Activated CD4-positive, CD25-positive, alpha-beta regulatory T cell treated with anti-CD3 and anti-CD28 coated beads, Interleukin-2, amount 50 U/mL, for 72 hours (primary cell): ENCODE results near the gene CACFD1.

Source experiments
- DNase-seq: peaks from one replicate; pipeline ENCODE4 v3.0.0; 2021

Gene CACFD1

GRCh38 chr9:133467101-133467500, 7.3 kb downstream of the CACFD1 start:
- no peak for DNase-seq

- no peak for DNase-seq
Observed at GRCh38 chr9:133468374-133468773, 8.6 kb downstream of the CACFD1 start.

DNA sequence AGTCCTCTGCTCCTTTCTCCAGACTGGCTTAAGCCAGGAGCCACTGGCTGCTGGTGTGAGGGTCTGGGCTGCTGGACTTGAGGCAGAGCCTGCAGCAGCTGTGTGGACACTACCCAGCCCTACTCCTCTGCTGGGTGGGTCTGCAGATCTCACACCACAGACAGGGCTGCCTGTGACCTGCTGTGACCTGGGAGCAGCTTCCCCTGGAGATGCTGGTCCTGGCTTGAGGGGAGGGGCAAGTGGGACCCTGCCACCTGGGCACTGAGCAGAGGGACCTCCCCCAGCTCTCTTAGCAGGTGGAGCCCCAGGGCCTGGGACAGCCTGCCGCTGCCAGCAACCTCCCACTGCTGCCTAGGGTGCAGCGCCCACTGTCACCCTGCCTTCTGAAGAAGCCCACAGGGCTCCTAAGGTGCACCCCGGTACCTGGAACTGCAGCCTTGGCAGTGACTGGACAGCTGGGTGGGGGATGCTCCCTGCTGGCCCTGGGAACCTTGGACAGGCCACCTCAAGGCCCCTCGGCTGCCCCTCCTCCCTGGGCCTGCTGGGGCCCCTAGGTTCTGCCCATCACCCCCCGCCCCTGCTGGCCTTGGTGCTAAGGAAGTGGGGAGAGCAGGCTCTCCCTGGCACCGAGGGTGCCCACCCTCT, 9.1 kb downstream of the CACFD1 start:
- no peak for DNase-seq

DNA sequence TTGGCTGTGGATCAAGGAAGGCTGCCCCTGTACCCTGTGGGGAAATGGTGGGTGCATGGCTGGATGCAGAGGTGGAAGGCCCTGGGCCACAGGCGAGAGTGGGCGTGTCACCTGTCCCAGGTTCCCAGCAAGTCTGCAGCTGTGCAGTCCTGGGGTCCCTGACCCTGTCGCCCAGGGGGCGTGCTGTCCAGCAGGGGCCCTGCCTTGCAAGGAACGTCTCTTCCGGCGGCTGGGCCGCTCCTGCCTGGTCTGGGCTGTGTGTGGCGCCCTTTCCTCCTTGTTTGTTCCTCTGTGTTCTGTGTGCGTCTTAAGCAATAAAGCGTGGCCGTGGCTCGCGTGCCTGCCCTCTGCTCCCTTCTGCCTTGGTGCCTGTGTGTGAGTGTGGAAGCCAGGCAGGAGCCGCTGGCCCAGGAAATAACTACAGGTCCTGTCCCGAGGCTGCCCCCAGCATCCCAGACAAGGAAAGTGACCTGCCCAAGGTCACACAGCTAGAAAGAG, 10.7 kb downstream of the CACFD1 start:
- DNase-seq = no peak

GRCh38 chr9:133470988-133471387, 11.2 kb downstream of the CACFD1 start:
- DNase-seq = no peak

DNA sequence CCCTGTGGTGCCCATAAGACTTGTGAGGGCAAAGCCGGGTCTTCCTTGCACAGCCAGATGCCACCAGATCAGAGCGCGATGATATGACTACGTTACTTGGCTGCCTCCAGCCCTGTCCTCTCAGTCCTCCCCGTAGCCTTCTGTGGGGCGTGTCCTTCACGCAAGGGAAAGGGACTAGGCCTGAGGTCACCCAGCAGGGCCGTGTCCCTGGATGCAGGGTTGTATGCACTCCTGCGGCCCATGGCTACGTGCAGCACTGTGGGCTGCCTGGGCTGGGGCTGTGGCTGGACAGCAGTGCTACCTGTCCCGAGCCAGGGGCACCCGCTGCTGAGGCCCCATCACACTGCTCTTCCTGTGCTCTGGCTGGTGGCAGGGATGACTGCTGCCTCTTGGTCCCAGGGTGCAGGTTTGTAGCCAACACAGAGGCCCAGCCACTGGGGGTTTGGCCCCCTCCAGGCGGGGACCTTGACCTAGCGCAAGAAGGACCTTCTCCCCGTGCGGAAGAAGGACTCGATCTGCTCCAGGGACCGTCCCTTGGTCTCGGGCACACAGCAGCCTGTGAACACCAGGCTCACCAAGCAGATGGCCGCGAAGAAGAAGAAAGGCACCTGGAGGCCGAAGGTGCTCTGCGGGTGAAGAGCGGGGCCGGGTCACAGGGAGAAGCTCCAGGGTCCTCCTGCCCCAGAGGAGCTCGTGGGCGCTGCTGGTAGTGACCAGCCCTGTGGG, 11.9 kb downstream of the CACFD1 start:
- DNase-seq = no peak

- DNase-seq = no peak
Observed at GRCh38 chr9:133472277-133472645, 12.5 kb downstream of the CACFD1 start.

DNA sequence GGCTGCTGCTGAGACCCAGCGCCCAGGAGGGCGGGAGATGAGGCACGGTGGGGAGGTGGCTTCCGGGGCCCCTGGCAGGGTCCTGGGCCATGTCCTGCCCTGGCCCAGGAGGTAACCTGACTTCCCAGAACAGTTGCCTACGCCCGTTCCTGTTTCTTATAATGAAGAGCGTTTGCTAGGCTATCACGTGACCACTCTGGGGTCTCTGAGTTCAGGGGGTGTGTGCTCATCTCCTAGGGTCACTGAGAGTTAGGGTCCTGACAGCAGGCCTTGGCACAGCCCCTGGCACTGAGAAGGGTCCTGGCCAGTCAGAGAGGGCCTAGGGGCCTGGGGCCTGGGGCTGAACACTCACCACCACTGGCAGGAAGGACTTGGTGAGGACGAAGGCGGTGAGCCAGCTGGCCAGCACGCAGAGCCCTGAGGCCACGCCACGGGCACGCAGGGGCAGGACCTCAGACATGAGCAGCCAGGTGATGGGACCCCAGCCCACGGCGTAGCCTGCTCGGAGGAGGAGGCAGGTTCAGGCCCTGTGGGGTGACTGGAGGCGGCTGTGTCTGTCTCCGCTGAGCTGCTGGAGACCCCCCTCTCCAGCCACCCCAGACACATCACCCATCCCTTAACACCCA, 13.1 kb downstream of the CACFD1 start:
- no peak for DNase-seq

DNA sequence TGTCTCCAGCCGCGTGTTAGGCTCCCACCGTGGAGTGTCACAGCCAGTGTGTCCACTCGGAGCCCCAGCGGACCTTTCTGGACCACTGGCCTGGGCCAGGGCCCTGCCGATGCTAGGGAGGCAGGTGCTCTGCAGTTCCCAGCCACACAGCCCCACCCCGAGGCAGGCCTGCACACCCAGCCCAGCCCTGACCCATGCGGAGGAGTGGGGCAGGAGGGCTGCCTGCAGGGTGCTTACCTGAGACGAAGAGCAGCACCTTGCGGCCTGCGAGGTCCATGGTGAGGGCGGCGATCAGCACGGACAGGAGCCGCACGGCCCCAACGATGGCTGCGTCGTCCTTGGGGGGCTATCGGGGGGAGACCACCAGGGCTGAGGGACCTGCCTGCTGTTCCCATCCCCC, 14.0 kb downstream of the CACFD1 start:
- DNase-seq = no peak

DNA sequence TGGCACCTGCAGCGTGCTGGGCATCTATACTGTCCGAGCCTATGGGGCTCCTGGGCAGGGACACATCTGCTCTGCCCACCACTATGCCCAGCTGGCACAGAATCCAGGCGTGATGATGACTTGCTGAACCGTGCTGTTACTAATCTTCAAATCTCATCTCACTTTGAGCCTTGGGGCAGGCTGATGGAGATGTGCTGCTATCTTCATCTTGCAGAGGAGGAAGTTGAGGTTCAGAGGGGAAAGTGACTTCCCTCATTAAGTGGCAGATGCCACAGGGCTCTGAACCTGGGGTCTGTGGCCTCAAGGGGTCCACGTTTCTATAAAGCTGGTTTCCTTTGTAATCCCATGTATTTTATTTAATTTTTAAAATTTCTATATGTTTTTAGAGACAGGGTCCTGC, 14.4 kb downstream of the CACFD1 start:
- no peak for DNase-seq

- no peak for DNase-seq
Observed at GRCh38 chr9:133474853-133475252, 15.1 kb downstream of the CACFD1 start.

DNA sequence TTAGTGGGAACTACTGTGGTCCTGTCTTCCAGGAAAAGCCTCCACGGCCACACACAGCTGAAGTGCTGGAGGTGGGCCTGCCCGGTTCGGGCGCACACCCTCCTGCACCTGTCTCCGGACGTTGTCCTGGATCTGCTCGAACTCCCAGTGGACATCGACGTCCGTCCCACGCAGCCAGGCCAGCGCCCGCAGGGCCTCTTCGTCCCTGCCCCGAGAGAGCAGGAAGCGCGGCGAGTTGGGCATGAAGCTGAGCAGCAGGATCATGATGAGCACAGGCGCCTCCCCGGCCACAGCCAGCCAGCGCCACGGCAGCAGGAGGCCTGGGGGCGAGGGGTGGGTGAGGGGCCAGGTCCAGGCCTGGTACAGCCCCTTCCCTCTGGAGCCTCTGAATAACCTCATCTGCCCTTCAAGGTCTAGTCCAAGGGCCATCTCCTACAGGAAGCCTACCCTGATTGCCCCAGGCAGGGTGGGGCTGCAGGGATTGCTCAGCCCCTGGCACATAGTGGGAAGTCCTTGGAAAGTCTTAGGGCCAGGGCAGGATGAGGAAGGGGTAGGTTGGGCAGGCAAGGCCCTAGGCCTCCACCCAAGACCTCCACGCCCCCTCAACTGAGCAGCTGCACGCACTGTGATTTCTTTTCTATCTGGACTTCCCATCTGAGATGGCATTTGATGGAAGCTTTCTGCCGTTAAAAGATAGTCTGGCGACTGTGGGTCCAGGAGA, 15.7 kb downstream of the CACFD1 start:
- no peak for DNase-seq

DNA sequence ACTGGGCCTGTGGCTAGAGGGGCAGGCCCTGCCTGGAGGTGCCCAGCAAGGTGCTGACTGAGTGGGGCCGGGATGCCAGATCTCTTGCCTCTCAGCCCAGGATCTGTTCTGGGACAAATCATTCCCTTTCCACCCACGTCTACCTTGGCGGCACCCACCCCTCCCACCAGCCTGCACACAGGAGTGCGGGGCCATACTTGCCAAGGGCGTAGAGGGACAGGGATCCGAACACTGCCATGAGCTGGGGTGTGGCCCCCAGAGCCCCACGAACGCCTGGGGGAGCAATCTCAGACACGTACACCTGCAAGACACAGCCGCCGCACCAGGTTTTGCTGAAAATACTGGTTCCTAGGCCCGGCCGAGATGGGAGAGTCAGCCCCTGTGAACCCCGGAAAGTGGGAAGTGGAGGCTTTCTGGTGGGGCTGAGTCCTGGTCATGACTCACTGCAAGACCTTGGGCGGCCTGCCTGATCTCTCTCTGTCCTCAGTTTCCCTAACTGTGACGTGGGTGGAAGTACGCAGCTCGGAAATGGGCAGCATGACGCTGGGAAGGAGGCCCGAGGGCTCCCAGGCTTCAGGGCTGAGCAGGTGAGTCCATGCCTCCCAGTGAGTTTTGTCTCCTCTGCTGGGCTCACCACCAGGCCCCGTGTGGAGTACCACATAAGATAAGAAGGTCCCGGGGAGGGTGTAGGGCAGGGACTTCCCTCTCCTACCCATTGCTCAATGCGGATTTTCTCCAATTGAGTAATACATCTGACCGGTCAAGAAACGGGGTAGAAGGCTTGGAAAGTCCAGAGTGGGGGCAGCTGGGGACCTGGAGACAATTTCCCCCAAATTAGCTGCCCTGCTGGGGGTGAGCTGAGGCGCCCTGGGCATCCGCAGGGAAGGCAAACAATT, 16.5 kb downstream of the CACFD1 start:
- no peak for DNase-seq

DNA sequence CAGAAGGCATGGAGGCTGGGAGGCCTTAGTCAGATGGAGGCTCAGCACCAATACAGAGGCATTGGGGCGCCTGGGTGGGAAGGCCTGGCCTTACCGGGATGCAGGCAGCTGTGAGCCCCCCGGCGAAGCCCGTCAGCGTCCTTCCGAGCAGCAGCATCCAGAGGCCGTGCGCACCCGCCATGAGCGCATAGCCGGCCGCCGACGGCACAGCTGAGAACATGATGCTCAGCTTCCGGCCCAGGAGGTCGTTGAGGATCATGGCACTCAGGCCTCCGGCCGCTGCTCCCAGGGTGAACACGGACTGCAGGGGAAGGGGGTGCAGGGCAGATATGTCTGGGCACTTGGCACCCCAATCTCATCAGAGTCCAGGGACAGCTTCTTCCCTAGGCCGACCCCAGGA, 17.2 kb downstream of the CACFD1 start:
- no peak for DNase-seq

- no peak for DNase-seq
Observed at GRCh38 chr9:133477461-133477860, 17.7 kb downstream of the CACFD1 start.

DNA sequence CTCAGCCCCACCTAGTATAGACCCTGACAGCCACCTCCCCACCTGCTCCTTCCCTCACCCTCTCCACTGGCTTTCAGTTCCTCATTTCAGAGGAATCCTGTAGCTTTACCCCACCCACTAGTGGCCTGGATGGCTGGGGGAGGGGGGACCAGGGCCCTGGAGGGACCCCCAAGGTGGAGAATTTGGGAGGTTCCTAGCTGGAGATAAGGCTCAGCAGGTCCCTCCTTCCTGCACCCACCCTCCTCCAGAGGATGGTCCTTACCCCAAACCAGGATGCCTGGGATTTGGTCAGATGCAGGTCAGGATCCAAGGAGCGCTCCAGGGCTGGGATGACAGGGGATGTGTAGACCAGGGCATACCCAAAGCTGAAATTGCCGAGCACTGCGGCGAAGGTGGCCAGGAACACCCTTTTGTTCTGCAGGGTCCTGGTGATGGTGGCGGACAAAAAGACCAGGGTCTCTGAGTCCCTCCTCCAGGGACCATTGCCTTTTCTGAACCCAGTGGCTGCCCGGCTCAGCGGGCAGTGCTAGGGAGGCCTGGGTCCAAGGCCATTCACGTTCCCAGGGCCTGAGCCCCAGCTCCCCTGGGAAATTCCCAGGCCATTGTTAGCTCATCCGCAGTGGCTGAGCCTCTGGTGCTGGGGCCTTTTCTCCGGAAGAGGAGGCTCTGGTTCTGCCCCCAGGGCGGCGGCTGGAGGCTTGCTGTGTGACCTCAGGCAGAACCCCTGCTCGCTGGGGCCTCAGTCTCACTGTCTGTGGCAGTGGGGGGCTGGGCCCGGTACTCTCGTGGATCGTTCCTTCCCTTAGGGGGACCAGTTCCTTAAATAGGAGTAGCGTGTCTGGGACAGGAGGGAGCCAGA, 18.4 kb downstream of the CACFD1 start:
- no peak for DNase-seq

DNA sequence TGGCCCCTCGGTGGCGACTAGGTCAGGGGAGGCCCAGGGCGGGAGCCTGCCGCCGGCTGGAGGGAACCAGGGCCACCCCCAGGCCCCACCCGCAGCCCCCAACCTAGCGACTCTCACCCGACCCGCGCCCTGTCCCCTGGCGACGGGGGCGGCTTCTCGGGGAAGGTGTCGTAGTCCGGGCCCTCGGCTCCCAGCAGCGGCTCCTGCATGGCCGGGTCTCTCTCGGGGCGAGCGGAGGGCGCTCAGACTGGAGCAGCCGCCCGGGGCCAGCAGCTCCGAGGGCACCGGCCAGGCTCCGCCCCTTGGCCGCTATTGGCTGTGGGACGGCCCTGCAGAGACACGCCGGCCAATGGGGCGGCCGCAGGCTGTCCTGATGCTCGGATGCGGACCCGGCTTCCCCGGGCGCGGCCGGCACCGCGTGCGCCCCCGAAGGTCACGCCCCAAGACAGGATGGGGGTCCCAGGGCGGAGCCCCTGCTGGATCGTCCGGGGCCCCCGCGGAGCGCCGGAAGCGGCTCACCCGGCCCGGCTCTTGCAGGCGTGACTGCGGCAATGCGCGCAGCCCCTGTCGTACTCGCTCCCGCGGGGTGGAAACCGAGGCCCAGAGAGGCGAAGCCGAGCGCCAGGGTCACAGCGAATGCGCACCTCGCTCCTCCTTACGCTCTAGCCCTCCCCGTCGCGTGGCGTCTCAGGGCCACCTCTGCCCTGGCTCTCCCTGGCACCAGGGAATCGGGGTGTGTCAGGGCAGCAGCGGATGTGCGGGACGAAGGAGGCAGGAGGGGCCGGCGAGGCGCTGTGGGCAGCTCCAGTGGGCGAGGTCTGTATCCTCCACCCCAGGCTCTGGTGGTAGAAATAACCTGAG, 19.3 kb downstream of the CACFD1 start, which contains the start of gene SLC2A6:
Gene SLC2A6 (minus strand): TSS at position 249 of the 861 bp plus-strand sequence. CDS start 40 bp downstream, at position 209.
- DNase-seq = peak; percentile 82

DNA sequence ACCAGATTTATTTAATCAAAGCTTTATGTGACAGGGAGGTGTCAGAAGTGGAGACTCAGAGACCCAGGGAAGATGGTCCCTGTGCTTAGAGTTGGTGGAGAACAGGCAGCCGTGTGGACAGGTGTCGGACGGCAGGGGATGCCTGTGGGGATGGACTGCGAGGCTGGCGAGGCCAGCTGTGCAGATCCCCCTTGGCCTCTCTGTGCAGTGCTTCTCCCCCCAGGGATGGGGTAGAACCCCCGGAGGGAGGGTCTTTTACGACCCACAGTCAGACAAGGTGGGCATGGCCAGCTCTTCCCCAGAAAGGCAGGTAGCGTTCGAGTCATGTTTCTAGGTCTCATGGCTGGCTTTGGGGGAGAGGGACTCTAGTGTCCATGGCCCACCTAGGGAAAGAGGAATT, 23.8 kb downstream of the CACFD1 start:
- no peak for DNase-seq

- no peak for DNase-seq
Observed at GRCh38 chr9:133484671-133485437, 25.1 kb downstream of the CACFD1 start.
